D721Med (cell line): Measurements from ENCODE around the gene PSRC1.

Experiments used
- DNase-seq: peaks from one replicate; pipeline ENCODE4 v3.0.0; 2011; ENCODE audit warnings: low spot score; ENCODE audit not compliant: insufficient read length
- FAIRE-seq: peaks from 2 replicates; lab custom pipeline; 2011; peaks lifted over from hg19 to GRCh38; lab: Jason Lieb, UNC
- TF ChIP-seq, protein P1 (sequence below): IDR thresholded peaks from 2 replicates; pipeline ENCODE4 v1.5.1; 2012; ENCODE audit warnings: mild to moderate bottlenecking, control low read depth; ENCODE audit not compliant: insufficient read depth; ENCODE audit errors: missing control alignments

Gene PSRC1

DNA sequence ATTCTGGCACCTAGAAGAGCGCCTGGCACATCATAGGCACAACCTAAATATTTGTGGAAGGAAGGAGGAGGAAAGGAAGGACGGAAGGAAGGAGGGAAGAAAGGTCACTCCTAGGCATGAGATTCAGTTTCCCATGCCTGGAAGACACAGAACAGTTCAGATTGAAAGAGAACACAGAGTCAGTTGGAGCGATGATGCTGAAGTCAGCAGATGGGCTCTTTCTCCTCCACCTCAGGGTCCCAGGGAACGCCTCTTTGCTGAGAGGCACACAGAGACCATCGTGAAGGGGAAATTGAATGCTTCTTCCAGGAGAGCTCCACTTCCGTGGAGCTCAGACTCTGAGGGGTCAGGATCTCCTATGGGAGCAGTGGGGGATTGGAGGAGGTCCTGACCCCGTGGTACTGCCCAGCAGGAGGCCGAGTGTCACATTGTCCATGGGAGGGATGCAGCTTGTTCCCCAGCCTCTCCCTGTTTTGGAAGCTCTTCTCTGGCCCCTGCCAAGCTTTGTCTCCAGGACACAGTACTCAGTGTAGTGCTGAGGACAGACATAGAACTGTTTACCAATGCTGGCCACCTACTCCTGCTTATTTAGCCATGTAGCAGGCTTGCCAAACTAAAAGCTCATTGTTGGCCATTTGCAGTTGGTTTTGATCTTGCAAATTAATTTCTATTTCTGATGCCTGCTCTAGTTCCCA is 21.4 kb upstream of the PSRC1 start:
- no peak for DNase-seq
- TF ChIP-seq, protein P1, sequence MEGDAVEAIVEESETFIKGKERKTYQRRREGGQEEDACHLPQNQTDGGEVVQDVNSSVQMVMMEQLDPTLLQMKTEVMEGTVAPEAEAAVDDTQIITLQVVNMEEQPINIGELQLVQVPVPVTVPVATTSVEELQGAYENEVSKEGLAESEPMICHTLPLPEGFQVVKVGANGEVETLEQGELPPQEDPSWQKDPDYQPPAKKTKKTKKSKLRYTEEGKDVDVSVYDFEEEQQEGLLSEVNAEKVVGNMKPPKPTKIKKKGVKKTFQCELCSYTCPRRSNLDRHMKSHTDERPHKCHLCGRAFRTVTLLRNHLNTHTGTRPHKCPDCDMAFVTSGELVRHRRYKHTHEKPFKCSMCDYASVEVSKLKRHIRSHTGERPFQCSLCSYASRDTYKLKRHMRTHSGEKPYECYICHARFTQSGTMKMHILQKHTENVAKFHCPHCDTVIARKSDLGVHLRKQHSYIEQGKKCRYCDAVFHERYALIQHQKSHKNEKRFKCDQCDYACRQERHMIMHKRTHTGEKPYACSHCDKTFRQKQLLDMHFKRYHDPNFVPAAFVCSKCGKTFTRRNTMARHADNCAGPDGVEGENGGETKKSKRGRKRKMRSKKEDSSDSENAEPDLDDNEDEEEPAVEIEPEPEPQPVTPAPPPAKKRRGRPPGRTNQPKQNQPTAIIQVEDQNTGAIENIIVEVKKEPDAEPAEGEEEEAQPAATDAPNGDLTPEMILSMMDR, result no peak
- FAIRE-seq, result no peak

DNA sequence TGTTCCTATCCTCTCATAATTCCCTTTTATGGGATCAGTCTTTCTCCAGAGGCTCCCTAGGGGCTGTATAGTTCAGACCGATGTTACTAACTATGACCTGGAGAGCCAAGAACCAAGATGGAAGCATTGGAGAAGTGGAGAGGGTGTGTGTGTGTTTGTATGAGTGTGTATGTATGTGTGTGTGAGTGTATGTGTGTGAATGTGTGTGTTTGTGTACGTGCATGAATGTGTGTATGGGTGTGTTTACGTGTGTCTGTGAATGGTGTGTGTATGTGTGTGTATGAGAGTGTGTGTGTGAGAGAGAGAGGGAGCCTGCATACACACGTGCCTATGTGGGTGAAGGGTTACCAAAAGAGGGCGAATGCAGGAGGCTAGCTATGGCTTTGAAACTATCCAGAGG is 18.9 kb upstream of the PSRC1 start:
- TF ChIP-seq, protein P1, result no peak
- no peak for DNase-seq
- no peak for FAIRE-seq

DNA sequence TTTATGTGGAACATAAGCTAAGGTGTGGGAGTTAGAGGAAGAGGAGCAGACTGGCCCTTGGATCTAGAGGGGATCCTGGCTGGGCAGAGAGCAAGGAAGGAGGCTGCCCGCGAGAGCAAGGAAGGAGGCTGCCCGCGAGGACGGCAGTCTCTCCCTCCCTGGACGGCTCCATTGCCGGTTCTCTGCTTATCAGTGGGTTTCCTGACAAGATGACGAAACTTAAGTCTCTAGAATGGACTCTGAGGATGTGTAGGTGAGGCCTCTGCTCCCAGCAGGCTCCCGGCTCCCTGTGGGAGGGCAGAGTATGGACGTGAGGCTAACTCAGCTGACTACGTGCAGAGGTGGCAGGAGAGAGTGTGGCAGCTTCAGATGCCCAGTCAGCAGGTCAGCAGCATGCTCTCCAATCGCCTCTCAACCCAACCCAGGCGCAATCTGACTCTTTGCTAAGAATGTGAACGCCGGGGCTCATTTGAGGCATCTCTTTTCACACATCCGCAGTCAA is 17.8 kb upstream of the PSRC1 start:
- TF ChIP-seq, protein P1, result no peak
- DNase-seq, result no peak
- no peak for FAIRE-seq

DNA sequence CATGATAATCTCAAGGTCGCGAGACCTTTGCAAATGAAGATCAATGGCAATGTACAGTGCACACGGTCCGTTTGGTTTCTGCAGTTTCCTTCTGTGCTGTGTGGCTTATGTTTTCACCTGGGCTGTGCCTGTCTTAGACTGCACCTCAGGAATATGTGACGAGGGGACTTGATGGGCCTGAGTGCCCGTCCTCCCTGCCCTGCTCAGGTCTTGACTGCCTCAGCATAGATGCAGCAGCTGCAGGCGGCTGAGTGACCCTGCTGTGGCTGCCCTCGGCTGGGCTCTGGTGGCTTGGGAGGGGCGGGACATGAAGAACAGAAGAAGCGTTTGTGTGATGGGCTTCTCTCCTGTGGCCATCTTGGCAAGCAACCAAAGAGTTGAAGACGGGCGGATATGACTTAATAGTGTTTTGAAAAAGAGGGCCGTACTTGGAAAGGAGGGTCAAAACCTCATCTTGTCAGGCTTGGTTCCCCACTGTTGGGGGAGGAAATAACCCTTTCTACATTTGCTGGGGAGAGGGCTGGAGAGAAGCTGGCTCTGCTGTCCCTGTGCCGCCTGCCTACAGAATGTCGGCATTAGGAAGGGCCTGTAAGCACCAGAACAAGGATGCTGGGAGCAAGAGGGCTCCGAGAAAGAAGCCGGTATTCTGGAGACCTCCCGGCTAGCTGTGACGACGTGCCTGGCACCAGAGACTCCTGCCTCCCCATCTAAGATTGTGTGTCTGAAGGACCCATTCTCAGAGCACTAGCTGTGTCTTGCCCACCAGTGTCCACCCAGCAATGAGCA is 16.8 kb upstream of the PSRC1 start:
- DNase-seq, result no peak
- no peak for FAIRE-seq
- TF ChIP-seq, protein P1, result no peak

DNA sequence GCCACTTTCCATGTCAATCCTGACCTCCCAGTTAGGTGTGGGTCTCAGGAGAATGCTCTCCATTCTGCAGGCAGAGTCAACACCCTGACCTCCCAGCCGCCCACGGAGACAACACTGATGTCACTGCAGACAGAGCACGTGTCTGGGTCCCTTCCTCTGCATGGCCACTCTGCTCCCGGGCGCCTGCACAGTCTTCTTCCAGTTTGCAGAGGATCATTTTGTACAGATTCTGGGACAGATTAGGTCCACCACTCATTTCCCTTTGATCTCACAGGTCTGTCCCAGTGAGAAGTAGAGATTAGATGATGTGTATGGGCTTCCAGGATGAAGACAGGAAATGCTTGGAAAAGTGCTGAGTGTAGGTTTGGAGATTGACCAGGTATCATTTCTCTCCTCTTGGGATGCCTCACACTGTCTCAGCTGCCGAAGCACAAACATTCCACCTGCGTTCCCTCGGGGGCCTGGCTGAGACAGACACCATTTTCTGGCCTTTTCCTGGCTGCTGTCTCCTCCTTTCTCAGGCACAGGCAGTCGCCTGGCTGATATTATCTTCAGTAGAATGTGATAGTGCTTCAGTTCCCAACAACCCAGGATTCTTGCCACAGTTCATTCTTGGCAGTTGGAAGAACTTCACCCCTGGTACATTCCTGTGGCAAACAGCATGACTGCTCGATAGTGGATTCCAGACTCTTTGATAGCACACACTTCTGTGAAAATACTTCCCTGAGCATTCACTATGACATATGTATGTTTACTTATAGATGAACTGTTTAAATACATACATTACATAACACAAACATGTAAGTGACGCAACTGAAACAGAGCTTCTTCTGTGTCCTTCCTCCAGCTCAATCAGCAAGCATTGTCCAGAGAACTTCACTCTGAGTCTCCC is 16.0 kb upstream of the PSRC1 start:
- TF ChIP-seq, protein P1, result no peak
- DNase-seq, result no peak
- no peak for FAIRE-seq

DNA sequence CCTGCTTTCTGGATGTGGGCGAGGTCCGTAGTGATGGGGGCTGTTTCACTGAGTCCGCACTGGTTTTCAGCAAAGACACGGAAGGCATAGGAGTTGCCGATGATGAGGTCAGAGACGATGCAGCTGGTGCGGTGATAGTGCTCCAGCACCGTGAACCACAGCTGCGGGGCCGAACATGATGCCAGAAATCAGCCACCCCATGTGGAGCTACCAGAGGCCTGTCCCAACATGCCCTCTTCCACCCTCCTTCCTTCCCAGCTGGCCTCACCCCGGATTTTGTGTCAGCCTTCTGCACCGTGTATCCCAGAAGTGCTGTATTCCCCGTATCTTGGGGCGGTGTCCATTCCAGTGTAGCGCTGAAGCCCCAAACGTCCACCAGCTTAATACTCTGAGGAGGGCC is 13.8 kb upstream of the PSRC1 start:
- no peak for FAIRE-seq
- TF ChIP-seq, protein P1, result no peak
- DNase-seq, result no peak
